Measurements from ENCODE around the gene DIO1. TPM values are rescaled to one million over a fixed set of nuclear protein-coding genes. Genes with fewer than 3 reads are reported as not detected.

DIO1 gene
- total RNA-seq, 1 experiment from 2014 or later: not detected

GRCh38 chr1:53943490-53944043 is 49.6 kb downstream of the DIO1 start:
- CTCF ChIA-PET: interaction anchor here (0.6 to 0.7 kb wide), 2 partner anchors 13 to 65 kb away, joined by 3 read pairs; no protein-coding TSS in a partner anchor
- H3K27ac Mint-ChIP-seq (ENCODE audit: unreplicated experiment): no peak overlapping the region
- no peak for TF ChIP-seq CTCF (IDR thresholded peaks at IDR 0.05; ENCODE audit: unreplicated experiment)
- H3K4me3 Mint-ChIP-seq (ENCODE audit: low read depth, unreplicated experiment): no peak overlapping the region
- no peaks in the 10 kb centered on the region for H3K9me3 Mint-ChIP-seq (ENCODE audit: low read depth, unreplicated experiment)
- H3K4me1 Mint-ChIP-seq (ENCODE audit: low read depth, unreplicated experiment): peaks cover 23% of the 10 kb centered on the region
- no peaks in the 10 kb centered on the region for H3K27me3 Mint-ChIP-seq (ENCODE audit: unreplicated experiment)
- intact Hi-C loops (cut with micrococcal nuclease; ENCODE audit: unreplicated experiment): no loop called here
- peaks cover 29% of the 10 kb centered on the region for H3K36me3 Mint-ChIP-seq (ENCODE audit: insufficient read depth, unreplicated experiment)
- no peak for DNase-seq
- BruUV-seq (replicated peaks): TSS peak; percentile 29

- DNase-seq: no peak
- intact Hi-C loops (cut with micrococcal nuclease; ENCODE audit: unreplicated experiment): no loop called here
- no peaks in the 10 kb centered on the region for H3K9me3 Mint-ChIP-seq (ENCODE audit: low read depth, unreplicated experiment)
- H3K4me3 Mint-ChIP-seq (ENCODE audit: low read depth, unreplicated experiment): peak overlapping the region; percentile 98
- peaks cover 29% of the 10 kb centered on the region for H3K36me3 Mint-ChIP-seq (ENCODE audit: insufficient read depth, unreplicated experiment)
- H3K4me1 Mint-ChIP-seq (ENCODE audit: low read depth, unreplicated experiment): peaks cover 23% of the 10 kb centered on the region
- H3K27me3 Mint-ChIP-seq (ENCODE audit: unreplicated experiment): no peaks in the 10 kb centered on the region
- no peak for TF ChIP-seq CTCF (IDR thresholded peaks at IDR 0.05; ENCODE audit: unreplicated experiment)
- CTCF ChIA-PET: interaction anchor here (1.1 to 2.6 kb wide), 5 partner anchors 14 to 84 kb away, joined by 5 to 22 read pairs (median 8); partner anchors contain the start of gene YIPF1
- no TSS peak for BruUV-seq (replicated peaks)
- peak overlapping the region; percentile 80 for H3K27ac Mint-ChIP-seq (ENCODE audit: unreplicated experiment)
Observed at GRCh38 chr1:53944469-53945182, 50.6 kb downstream of the DIO1 start.

GRCh38 chr1:53945183-53945432 is 51.1 kb downstream of the DIO1 start:
- Mint-ChIP-seq H3K27me3 (ENCODE audit: unreplicated experiment) (no peaks in the 10 kb centered on the region), H3K4me3 (ENCODE audit: low read depth, unreplicated experiment) (peak overlapping the region; percentile 98), H3K27ac (ENCODE audit: unreplicated experiment) (peak overlapping the region; percentile 80), H3K9me3 (ENCODE audit: low read depth, unreplicated experiment) (no peaks in the 10 kb centered on the region), H3K36me3 (ENCODE audit: insufficient read depth, unreplicated experiment) (peaks cover 33% of the 10 kb centered on the region), H3K4me1 (ENCODE audit: low read depth, unreplicated experiment) (peaks cover 23% of the 10 kb centered on the region)
- CTCF ChIA-PET: interaction anchor here (0.5 to 2.6 kb wide), 10 partner anchors 13 to 1248 kb away, joined by 3 to 22 read pairs (median 4); partner anchors contain the start of gene YIPF1
- DNase-seq: no peak
- TF ChIP-seq CTCF (IDR thresholded peaks at IDR 0.05; ENCODE audit: unreplicated experiment): no peak
- intact Hi-C loops (cut with micrococcal nuclease; ENCODE audit: unreplicated experiment): no loop called here
- no TSS peak for BruUV-seq (replicated peaks)

- intact Hi-C loops (cut with micrococcal nuclease; ENCODE audit: unreplicated experiment): no loop called here
Observed at GRCh38 chr1:53945433-53946251, 51.7 kb downstream of the DIO1 start, which contains the start of gene IFT25. Gene IFT25, minus strand, starts transcription at chr1:53945699. Its CDS starts 5,617 bp downstream, at chr1:53940082.

More at GRCh38 chr1:53945433-53946251, 51.7 kb downstream of the DIO1 start, which contains the start of gene IFT25:
- BruUV-seq (replicated peaks): no TSS peak
- Mint-ChIP-seq H3K27me3 (ENCODE audit: unreplicated experiment) (no peaks in the 10 kb centered on the region), H3K4me1 (ENCODE audit: low read depth, unreplicated experiment) (peaks cover 23% of the 10 kb centered on the region), H3K9me3 (ENCODE audit: low read depth, unreplicated experiment) (no peaks in the 10 kb centered on the region), H3K36me3 (ENCODE audit: insufficient read depth, unreplicated experiment) (peaks cover 34% of the 10 kb centered on the region), H3K4me3 (ENCODE audit: low read depth, unreplicated experiment) (peak within 1 kb of the TSS; percentile 98), H3K27ac (ENCODE audit: unreplicated experiment) (peak within 1 kb of the TSS; percentile 80)
- DNase-seq: peak; percentile 98
- no peak for TF ChIP-seq CTCF (IDR thresholded peaks at IDR 0.05; ENCODE audit: unreplicated experiment)
- CTCF ChIA-PET: interaction anchor here (0.5 to 2.6 kb wide), 20 partner anchors 11 to 1249 kb away, joined by 3 to 22 read pairs (median 4); partner anchors contain the start of gene YIPF1

Data from Calu3 (cell line).